NCI-H2107 treated with DMSO at 0.1 percent for 48 hours (cell line): ENCODE data around the gene PHLPP1.

Experiments used
- DNase-seq: peaks from one replicate; lab custom pipeline; 2025; ENCODE audit not compliant: unreplicated experiment; lab: John Stamatoyannopoulos, UW

Gene PHLPP1

GRCh38 chr18:62933261-62933887, 218.0 kb downstream of the PHLPP1 start:
- DNase-seq = no peak

GRCh38 chr18:62935994-62936393, 220.7 kb downstream of the PHLPP1 start:
- no peak for DNase-seq

- no peak for DNase-seq
These were observed 221.7 kb downstream of the PHLPP1 start for GRCh38 chr18:62937065-62937464.

- DNase-seq = no peak
These were observed 222.7 kb downstream of the PHLPP1 start for GRCh38 chr18:62938006-62938405.

GRCh38 chr18:62938487-62938886, 223.1 kb downstream of the PHLPP1 start:
- DNase-seq = no peak

- no peak for DNase-seq
These were observed 224.1 kb downstream of the PHLPP1 start for GRCh38 chr18:62939433-62939832.

GRCh38 chr18:62939926-62940325, 224.6 kb downstream of the PHLPP1 start:
- DNase-seq = no peak

- DNase-seq = no peak
These were observed 227.2 kb downstream of the PHLPP1 start for GRCh38 chr18:62942578-62942977.

GRCh38 chr18:62944454-62944853, 229.1 kb downstream of the PHLPP1 start:
- no peak for DNase-seq

GRCh38 chr18:62948788-62949187, 233.4 kb downstream of the PHLPP1 start:
- no peak for DNase-seq

- peak; percentile 33 for DNase-seq
These were observed 234.9 kb downstream of the PHLPP1 start for GRCh38 chr18:62950246-62950645.

- DNase-seq = no peak
These were observed 237.5 kb downstream of the PHLPP1 start for GRCh38 chr18:62952807-62953206.

GRCh38 chr18:62953663-62954062, 238.3 kb downstream of the PHLPP1 start:
- peak; percentile 13 for DNase-seq

- DNase-seq = peak; percentile 60
These were observed 239.0 kb downstream of the PHLPP1 start for GRCh38 chr18:62954366-62954765.

GRCh38 chr18:62957885-62958472, 242.6 kb downstream of the PHLPP1 start:
- DNase-seq = peak; percentile 31

GRCh38 chr18:62959481-62959880, 244.1 kb downstream of the PHLPP1 start:
- DNase-seq = no peak

GRCh38 chr18:62963507-62963906, 248.2 kb downstream of the PHLPP1 start:
- peak; percentile 25 for DNase-seq

GRCh38 chr18:62964432-62964831, 249.1 kb downstream of the PHLPP1 start:
- DNase-seq = no peak

GRCh38 chr18:62967089-62967488, 251.7 kb downstream of the PHLPP1 start:
- DNase-seq = no peak

GRCh38 chr18:62973689-62974088, 258.3 kb downstream of the PHLPP1 start:
- no peak for DNase-seq

GRCh38 chr18:62974388-62974787, 259.0 kb downstream of the PHLPP1 start:
- no peak for DNase-seq

- DNase-seq = no peak
These were observed 259.8 kb downstream of the PHLPP1 start for GRCh38 chr18:62974928-62975675.
